Lower lobe of right lung (tissue), 2 donors: ENCODE measurements around the gene ALCAM. TPM values are rescaled to one million over a fixed set of nuclear protein-coding genes. Genes with fewer than 3 reads are reported as not detected.

Source experiments
- ATAC-seq, 2 donors: fragments of 200-7000 bp; cut with Tn5 transposase; one replicate each; pipeline ENCODE4 v1.9.1; 2020 to 2022; ENCODE audit warnings: mild to moderate bottlenecking in 2 of 2, moderate library complexity in 2 of 2
- DNase-seq: peaks from one replicate; pipeline ENCODE4 v3.0.0-alpha.2; 2020
- H3K27ac ChIP-seq: fragments of 200-600 bp; one replicate; pipeline ENCODE4 v1.8.0; 2022
- H3K27me3 ChIP-seq: fragments of 200-600 bp; one replicate; pipeline ENCODE4 v1.8.0; 2022; ENCODE audit warnings: low read depth
- H3K36me3 ChIP-seq: fragments of 200-600 bp; one replicate; pipeline ENCODE4 v1.8.0; 2022; ENCODE audit warnings: mild to moderate bottlenecking
- H3K4me1 ChIP-seq: fragments of 200-600 bp; one replicate; pipeline ENCODE4 v1.8.0; 2022
- H3K4me3 ChIP-seq: fragments of 200-600 bp; one replicate; pipeline ENCODE4 v1.8.0; 2022; ENCODE audit warnings: mild to moderate bottlenecking
- H3K9me3 ChIP-seq: fragments of 200-600 bp; one replicate; pipeline ENCODE4 v1.8.0; 2022
- CTCF ChIP-seq: fragments of 200-600 bp; IDR thresholded peaks from one replicate; pipeline ENCODE4 v1.8.0; 2022; ENCODE audit warnings: antibody characterized with exemption, mild to moderate bottlenecking
- intact Hi-C: fragments of 100-400 bp; cut with DNase I; formaldehyde crosslinking; loops from one replicate; pipeline ENCODE4 v1.11.0; 2022
- total RNA-seq: library from RNA; stranded (reverse); fragmentation: NEBNext Ultra II Directional; extraction: Animal tissue kit (Norgen Biotek cat#: 25700); gene quantifications from one replicate; pipeline ENCODE4 v1.2.1, GENCODE V29; 2021
- donor health status: DM: no; HTN: yes; CAD: no; lungs with severe emphysema.

Gene ALCAM
- total RNA-seq, 1 donor from 2014 or later, result 174 TPM

- Histone ChIP-seq H3K9me3 (no peaks in the 10 kb centered on the region), H3K4me1 (no peaks in the 10 kb centered on the region), H3K27ac (no peak overlapping the region), H3K36me3 (no peaks in the 10 kb centered on the region), H3K27me3 (no peaks in the 10 kb centered on the region), H3K4me3 (no peak overlapping the region)
- intact Hi-C loops, result no loop called here
- no peak for TF ChIP-seq CTCF
- DNase-seq, result no peak
- no peak for ATAC-seq
Observed at GRCh38 chr3:105620236-105620635, 253.5 kb downstream of the ALCAM start.

GRCh38 chr3:105622169-105622568, 255.5 kb downstream of the ALCAM start:
- TF ChIP-seq CTCF, result no peak
- DNase-seq, result no peak
- Histone ChIP-seq H3K27ac (no peak overlapping the region), H3K4me3 (no peak overlapping the region), H3K4me1 (no peaks in the 10 kb centered on the region), H3K9me3 (no peaks in the 10 kb centered on the region), H3K27me3 (no peaks in the 10 kb centered on the region), H3K36me3 (no peaks in the 10 kb centered on the region)
- intact Hi-C loops, result no loop called here
- no peak for ATAC-seq
